Upper lobe of left lung (tissue), 6 donors: Measurements from ENCODE around the gene MSANTD2. TPM values are rescaled to one million over a fixed set of nuclear protein-coding genes. Genes with fewer than 3 reads are reported as not detected.

ENCODE experiments used
- ATAC-seq, 2 donors: fragments of 200-7000 bp; cut with Tn5 transposase; one replicate each; pipeline ENCODE4 v1.9.1; 2022; ENCODE audit warnings: mild to moderate bottlenecking in 2 of 2, moderate library complexity in 2 of 2; ENCODE audit not compliant: low FRiP score in 2 of 2
- DNase-seq, 2 donors: peaks; one replicate each; pipeline ENCODE4 v3.0.0-alpha.2; 2019 to 2020
- H3K27ac ChIP-seq, 4 donors: fragments of 200-600 bp; sonication (generic); one replicate each; pipeline ENCODE4 v1.5.1; 2016 to 2019
- H3K27me3 ChIP-seq, 4 donors: fragments of 200-600 bp; sonication (generic); one replicate each; pipeline ENCODE4 v1.5.1; 2017 to 2019
- H3K36me3 ChIP-seq, 4 donors: fragments of 200-600 bp; sonication (generic); one replicate each; pipeline ENCODE4 v1.5.1; 2016 to 2019
- H3K4me1 ChIP-seq, 4 donors: fragments of 200-600 bp; sonication (generic); one replicate each; pipeline ENCODE4 v1.5.1; 2018 to 2019
- H3K4me3 ChIP-seq, 4 donors: fragments of 200-600 bp; sonication (generic); one replicate each; pipeline ENCODE4 v1.5.1; 2017 to 2019; ENCODE audit warnings: mild to moderate bottlenecking in 2 of 4, moderate library complexity in 1 of 4
- H3K9me3 ChIP-seq, 4 donors: fragments of 200-600 bp; sonication (generic); one replicate each; pipeline ENCODE4 v1.5.1; 2018 to 2019
- CTCF ChIP-seq, 6 experiments: fragments of 450-650 bp in 4 of 6; fragments of 200-600 bp in 2 of 6; sonication (generic) in 2 of 6; IDR thresholded peaks; one replicate each; pipeline ENCODE4 v1.5.1; 2016 to 2019; ENCODE audit warnings: antibody characterized with exemption in 6 of 6
- EP300 ChIP-seq, 4 donors: sonication (generic); formaldehyde crosslinking; IDR thresholded peaks; one replicate each; pipeline ENCODE4 v1.5.1; 2017; ENCODE audit warnings: antibody characterized with exemption in 4 of 4, control low read depth in 2 of 4
- POLR2A ChIP-seq, 4 donors: fragments of 450-650 bp; IDR thresholded peaks; one replicate each; pipeline ENCODE4 v1.5.1; 2016 to 2017; ENCODE audit warnings: antibody characterized with exemption in 4 of 4, mild to moderate bottlenecking in 2 of 4
- POLR2AphosphoS5 ChIP-seq, 2 donors: sonication (generic); formaldehyde crosslinking; IDR thresholded peaks; one replicate each; pipeline ENCODE4 v1.5.1; 2017; ENCODE audit warnings: antibody characterized with exemption in 2 of 2
- WGBS, 2 donors: methylation state at CpG; one replicate each; pipeline ENCODE4 v1.1.5; 2017 to 2018; 5-methylcytosine and 5-hydroxymethylcytosine counted together
- total RNA-seq, 6 donors: library from RNA; depleted of rRNA in 4 of 6; stranded (reverse); fragments of >200 nt in 4 of 6; gene quantifications; one replicate each; pipeline versions ENCODE4 v1.1.0 to v1.2.1, GENCODE V29; 2016 to 2021
- donor health status: DM: no; HTN: no; CAD: no; lungs with moderate emphysema.
- donor health status: DM: no; HTN: yes; CAD: no; lungs with severe emphysema.

MSANTD2 gene
- total RNA-seq, 6 donors from 2014 or later: 10.5 to 69.1 (median 14.0) TPM

- Histone ChIP-seq H3K4me3 (peak within 1 kb of the TSS; percentile 62 to 82 (median 76)), H3K4me1 (peaks cover 10 to 25% (median 17%) of the 10 kb centered on the region in 4 donors), H3K27ac (peak within 1 kb of the TSS; percentile 47 to 78 (median 66)), H3K9me3 (no peaks in the 10 kb centered on the region), H3K36me3 (no peaks in the 10 kb centered on the region), H3K27me3 (no peaks in the 10 kb centered on the region)
- DNase-seq (peak; percentile 94 to 96), ATAC-seq (peak; percentile 96 to 98)
- TF ChIP-seq EP300 (IDR thresholded peaks at IDR 0.05): no peak
- peak in 1 of 2 donors; percentile 60 for TF ChIP-seq POLR2AphosphoS5 (IDR thresholded peaks at IDR 0.05)
- peak in 1 of 6 experiments; percentile 4 for TF ChIP-seq CTCF (IDR thresholded peaks at IDR 0.05)
- TF ChIP-seq POLR2A (IDR thresholded peaks at IDR 0.05): peak in 1 of 4 donors; percentile 60
- 3 to 4% methylated on average over 25 to 49 of the region's 59 CpGs for WGBS, 2 donors
These were observed 60.5 kb downstream of the MSANTD2 start, which contains the start of gene NRGN for GRCh38 chr11:124739479-124740276. NRGN (plus strand) TSS chr11:124739942; CDS start chr11:124740085, 143 bp downstream.

GRCh38 chr11:124738713-124739478 is 61.3 kb downstream of the MSANTD2 start:
- no peak for ATAC-seq
- DNase-seq: peak in 1 of 2 donors; percentile 81
- no peaks in the 10 kb centered on the region for H3K27me3 ChIP-seq
- peak overlapping the region in 1 of 4 donors; percentile 77 for H3K27ac ChIP-seq
- H3K4me3 ChIP-seq: peak overlapping the region in 2 of 4 donors; percentile 75 to 82
- no peaks in the 10 kb centered on the region for H3K36me3 ChIP-seq
- TF ChIP-seq POLR2AphosphoS5 (IDR thresholded peaks at IDR 0.05) (no peak), CTCF (IDR thresholded peaks at IDR 0.05) (no peak), POLR2A (IDR thresholded peaks at IDR 0.05) (no peak), EP300 (IDR thresholded peaks at IDR 0.05) (no peak)
- 84 to 88% methylated on average over 21 of the region's 21 CpGs for WGBS, 2 donors
- no peaks in the 10 kb centered on the region for H3K9me3 ChIP-seq
- H3K4me1 ChIP-seq: peaks cover 10 to 25% (median 17%) of the 10 kb centered on the region in 4 donors

GRCh38 chr11:124737638-124738305 is 62.4 kb downstream of the MSANTD2 start:
- Histone ChIP-seq H3K4me1 (peaks cover 10 to 25% (median 17%) of the 10 kb centered on the region in 4 donors), H3K36me3 (no peaks in the 10 kb centered on the region), H3K27me3 (no peaks in the 10 kb centered on the region), H3K27ac (no peak overlapping the region), H3K9me3 (no peaks in the 10 kb centered on the region), H3K4me3 (no peak overlapping the region)
- TF ChIP-seq CTCF (IDR thresholded peaks at IDR 0.05) (no peak), POLR2A (IDR thresholded peaks at IDR 0.05) (no peak), POLR2AphosphoS5 (IDR thresholded peaks at IDR 0.05) (no peak), EP300 (IDR thresholded peaks at IDR 0.05) (no peak)
- 87 to 93% methylated on average over 7 of the region's 7 CpGs for WGBS, 2 donors
- ATAC-seq: no peak
- DNase-seq: no peak

- DNase-seq: peak in 1 of 2 donors; percentile 70
- H3K36me3 ChIP-seq: no peaks in the 10 kb centered on the region
- no peaks in the 10 kb centered on the region for H3K27me3 ChIP-seq
- no peaks in the 10 kb centered on the region for H3K9me3 ChIP-seq
- no peak for ATAC-seq
- peaks cover 13 to 27% (median 21%) of the 10 kb centered on the region in 4 donors for H3K4me1 ChIP-seq
- TF ChIP-seq EP300 (IDR thresholded peaks at IDR 0.05) (no peak), POLR2AphosphoS5 (IDR thresholded peaks at IDR 0.05) (no peak), POLR2A (IDR thresholded peaks at IDR 0.05) (no peak), CTCF (IDR thresholded peaks at IDR 0.05) (no peak)
- 59 to 61% methylated on average over 3 of the region's 3 CpGs for WGBS, 2 donors
- H3K27ac ChIP-seq: no peak overlapping the region
- H3K4me3 ChIP-seq: no peak overlapping the region
These were observed 63.5 kb downstream of the MSANTD2 start for GRCh38 chr11:124736736-124737135.
